ENCODE data around the gene PBXIP1. TPM values are rescaled to one million over a fixed set of nuclear protein-coding genes. Genes with fewer than 3 reads are reported as not detected.
A peak's percentile ranks its signal among the peaks of the same experiment; 100 is the strongest.
"Not testable (repeated sequence)": the region's sequence is repeated elsewhere in the genome, so short reads cannot be mapped to it uniquely, and the experiment has no call there.

The PBXIP1 gene
- total RNA-seq, 1 experiment from 2014 or later, result 141 TPM

GRCh38 chr1:154994269-154994587, 38.3 kb upstream of the PBXIP1 start:
- DNase-seq (ENCODE audit: low read depth), result no peak

GRCh38 chr1:154993572-154994268, 37.8 kb upstream of the PBXIP1 start, which contains the start of gene LENEP:
TSS of gene LENEP (plus strand) at chr1:154993586. CDS start at chr1:154993608, 22 bp downstream.
- no peak for DNase-seq (ENCODE audit: low read depth)

- peak; percentile 56 for DNase-seq (ENCODE audit: low read depth)
These were observed 37.0 kb upstream of the PBXIP1 start for GRCh38 chr1:154992721-154993571.

GRCh38 chr1:154990276-154990675, 34.4 kb upstream of the PBXIP1 start:
- DNase-seq (ENCODE audit: low read depth), result no peak

- DNase-seq (ENCODE audit: low read depth), result no peak
These were observed 33.4 kb upstream of the PBXIP1 start for GRCh38 chr1:154989195-154989860.

- no peak for DNase-seq (ENCODE audit: low read depth)
These were observed 32.4 kb upstream of the PBXIP1 start for GRCh38 chr1:154988058-154988954.

GRCh38 chr1:154987326-154987725, 31.4 kb upstream of the PBXIP1 start:
- DNase-seq (ENCODE audit: low read depth), result no peak

GRCh38 chr1:154986736-154987135, 30.8 kb upstream of the PBXIP1 start:
- DNase-seq (ENCODE audit: low read depth), result not testable (repeated sequence)

- no peak for DNase-seq (ENCODE audit: low read depth)
These were observed 28.0 kb upstream of the PBXIP1 start for GRCh38 chr1:154983776-154984466.

GRCh38 chr1:154982897-154983648, 27.2 kb upstream of the PBXIP1 start, which contains the start of gene FLAD1:
TSS of gene FLAD1 (plus strand) at chr1:154983344. CDS start at chr1:154983695, 351 bp downstream.
- peak; percentile 100 for DNase-seq (ENCODE audit: low read depth)

- no peak for DNase-seq (ENCODE audit: low read depth)
These were observed 26.4 kb upstream of the PBXIP1 start for GRCh38 chr1:154982341-154982740.

GRCh38 chr1:154978360-154978759, 22.5 kb upstream of the PBXIP1 start:
- DNase-seq (ENCODE audit: low read depth), result no peak

- not testable (repeated sequence) for DNase-seq (ENCODE audit: low read depth)
These were observed 21.9 kb upstream of the PBXIP1 start for GRCh38 chr1:154977762-154978161.

GRCh38 chr1:154975409-154976059, 19.6 kb upstream of the PBXIP1 start:
- peak; percentile 57 for DNase-seq (ENCODE audit: low read depth)

GRCh38 chr1:154974808-154975408, 19.0 kb upstream of the PBXIP1 start:
- peak; percentile 95 for DNase-seq (ENCODE audit: low read depth)

- DNase-seq (ENCODE audit: low read depth), result peak; percentile 100
These were observed 18.4 kb upstream of the PBXIP1 start, which contains the start of gene CKS1B for GRCh38 chr1:154974102-154974807. TSS of gene CKS1B (plus strand) at chr1:154974681. CDS start at chr1:154974746, 65 bp downstream.

GRCh38 chr1:154973344-154974101, 17.6 kb upstream of the PBXIP1 start:
- peak; percentile 98 for DNase-seq (ENCODE audit: low read depth)
